K562 (cell line): Measurements from ENCODE around the gene BRD3. TPM values are rescaled to one million over a fixed set of nuclear protein-coding genes. Genes with fewer than 3 reads are reported as not detected.

Experiments
- CHD1 ChIP-seq: fragments of 200-600 bp; sonication (generic); IDR thresholded peaks from one replicate; pipeline ENCODE4 v1.6.1; 2012; ENCODE audit warnings: mild to moderate bottlenecking, moderate library complexity, low read length, inconsistent platforms
- HNRNPUL1 ChIP-seq: fragments of 200-400 bp; formaldehyde crosslinking; IDR thresholded peaks from 2 replicates; pipeline ENCODE4 v1.6.1; 2017; ENCODE audit warnings: low read length
- MAZ ChIP-seq, 2 experiments: fragments of 450-650 bp in 1 of 2; sonication (generic) in 1 of 2; formaldehyde crosslinking; IDR thresholded peaks in 1 of 2; conservative IDR thresholded peaks in 1 of 2; 2 replicates each; pipeline versions ENCODE4 v1.4.0 to v1.5.0; 2020; ENCODE audit warnings: mild to moderate bottlenecking in 1 of 2, missing genetic modification reagents in 1 of 2
- NCOA4 ChIP-seq: fragments of 450-650 bp; IDR thresholded peaks from 2 replicates; pipeline ENCODE4 v1.6.1; 2018; ENCODE audit warnings: mild to moderate bottlenecking; ENCODE audit not compliant: partially characterized antibody
- PATZ1 ChIP-seq: fragments of 250-450 bp; sonication (Bioruptor Pico); IDR thresholded peaks from 2 replicates; pipeline ENCODE4 v1.5.0; 2020; ENCODE audit warnings: mild to moderate bottlenecking, borderline replicate concordance
- TCF7 ChIP-seq: sonication (generic); IDR thresholded peaks from 2 replicates; pipeline ENCODE4 v1.6.1; 2016; ENCODE audit warnings: antibody characterized with exemption, borderline replicate concordance
- USF2 ChIP-seq: sonication (generic); formaldehyde crosslinking; IDR thresholded peaks from 2 replicates; pipeline ENCODE4 v1.5.0; 2020; ENCODE audit warnings: missing genetic modification reagents
- ZBTB12 ChIP-seq: fragments of 250-450 bp; sonication (Bioruptor Pico); IDR thresholded peaks from 2 replicates; pipeline ENCODE4 v1.4.0; 2020
- ZNF134 ChIP-seq: fragments of 250-450 bp; sonication (Bioruptor Pico); conservative IDR thresholded peaks from 2 replicates; pipeline ENCODE4 v1.4.0; 2020
- ZNF184 ChIP-seq: sonication (generic); formaldehyde crosslinking; IDR thresholded peaks from 2 replicates; pipeline ENCODE4 v1.5.0; 2020; ENCODE audit warnings: missing genetic modification reagents
- ZNF197 ChIP-seq: fragments of 200-800 bp; sonication (Bioruptor generic); IDR thresholded peaks from 2 replicates; pipeline ENCODE4 v1.6.1; 2016; ENCODE audit warnings: low read depth, missing genetic modification characterization, missing compliant biosample characterization
- ZNF408 ChIP-seq: fragments of 250-450 bp; sonication (Bioruptor Pico); IDR thresholded peaks from 2 replicates; pipeline ENCODE4 v1.4.0; 2020; ENCODE audit warnings: low read depth, mild to moderate bottlenecking, moderate library complexity
- ZNF512 ChIP-seq: IDR thresholded peaks from 2 replicates; pipeline ENCODE4 v1.6.1; 2016; ENCODE audit warnings: missing genetic modification characterization, missing compliant biosample characterization
- ZNF57 ChIP-seq: fragments of 450-650 bp; formaldehyde crosslinking; IDR thresholded peaks from 2 replicates; pipeline ENCODE4 v1.4.0; 2020; ENCODE audit warnings: mild to moderate bottlenecking, moderate library complexity
- ZNF609 ChIP-seq: sonication (generic); formaldehyde crosslinking; IDR thresholded peaks from 2 replicates; pipeline ENCODE4 v1.8.1; 2023; ENCODE audit warnings: missing genetic modification reagents, mild to moderate bottlenecking, borderline replicate concordance
- ZNF766 ChIP-seq: fragments of 200-800 bp; sonication (Bioruptor generic); conservative IDR thresholded peaks from 2 replicates; pipeline ENCODE4 v1.6.1; 2016; ENCODE audit warnings: missing genetic modification characterization, missing compliant biosample characterization
- polyA plus RNA-seq, 8 experiments: library from polyadenylated mRNA; depleted of rRNA in 4 of 8; stranded (reverse) in 5 of 8; unstranded in 3 of 8; fragments of >200 nt; fragmentation: Nextera tagmentation in 2 of 8; fragmentation: Illumina TruSeq in 1 of 8; extraction: Ambion mirVana in 2 of 8; extraction: Trizol in 1 of 8; gene quantifications; 2 replicates each; pipeline versions ENCODE4 v1.2.1 to v1.2.3, GENCODE V29; 2011 to 2014; ENCODE audit warnings: inconsistent platforms in 1 of 8, missing spikeins in 1 of 8
- total RNA-seq, 7 experiments: library from RNA; depleted of rRNA in 6 of 7; stranded (reverse); fragments of >200 nt in 6 of 7; fragmentation: Illumina TruSeq in 2 of 7; extraction: Trizol in 2 of 7; gene quantifications; 2 replicates each; pipeline versions ENCODE4 v1.2.1 to v1.2.3, GENCODE V29; 2011 to 2021; ENCODE audit warnings: low replicate concordance in 1 of 7

The BRD3 gene
- total and polyA plus RNA-seq, 9 of the 15 experiments (the other 6 are each of a cell fraction or from before 2014, with no cell fraction given): 0.82 to 37.1 (median 4.2) TPM

- TF ChIP-seq MAZ (CRISPR knock-in tag; conservative IDR thresholded peaks at IDR 0.05 in 1 of 2, IDR thresholded peaks at IDR 0.05 in 1 of 2) (peak; percentile 71 to 88), ZNF57 (CRISPR knock-in tag) (no peak), PATZ1 (CRISPR knock-in tag) (no peak), ZNF134 (CRISPR knock-in tag) (no peak), ZNF184 (CRISPR knock-in tag) (no peak), NCOA4 (no peak), ZBTB12 (CRISPR knock-in tag) (no peak), TCF7 (no peak), ZNF609 (no peak), CHD1 (no peak), ZNF512 (tag) (no peak), ZNF197 (CRISPR knock-in tag) (no peak), ZNF408 (no peak), USF2 (CRISPR knock-in tag) (no peak), HNRNPUL1 (no peak), ZNF766 (CRISPR knock-in tag) (no peak)
- TF ChIP-seq, all 486 proteins: peak for 53
These were observed 74.8 kb downstream of the BRD3 start (continued) for GRCh38 chr9:133992780-133993634.
